GM21529 (cell line): ENCODE measurements around the gene ANKRD62.
"Not testable (repeated sequence)": the region's sequence is repeated elsewhere in the genome, so short reads cannot be mapped to it uniquely, and the experiment has no call there.

Experiments
- ATAC-seq: cut with Tn5 transposase; IDR thresholded peaks from one replicate; pipeline ENCODE4 v1.9.1; 2021; ENCODE audit not compliant: unreplicated experiment

ANKRD62 gene

GRCh38 chr18:12065397-12065796 lies 28.2 kb upstream of the ANKRD62 start:
- no peak for ATAC-seq

- no peak for ATAC-seq
Observed at GRCh38 chr18:12066910-12067511, 26.6 kb upstream of the ANKRD62 start.

GRCh38 chr18:12067671-12068070 lies 26.0 kb upstream of the ANKRD62 start:
- no peak for ATAC-seq

GRCh38 chr18:12068316-12068949 lies 25.2 kb upstream of the ANKRD62 start:
- not testable (repeated sequence) for ATAC-seq

GRCh38 chr18:12068950-12069320 lies 24.7 kb upstream of the ANKRD62 start:
- no peak for ATAC-seq

GRCh38 chr18:12071066-12071465 lies 22.6 kb upstream of the ANKRD62 start:
- ATAC-seq: not testable (repeated sequence)

- no peak for ATAC-seq
Observed at GRCh38 chr18:12072996-12073395, 20.6 kb upstream of the ANKRD62 start.

- ATAC-seq: no peak
Observed at GRCh38 chr18:12074736-12075135, 18.9 kb upstream of the ANKRD62 start.

- ATAC-seq: no peak
Observed at GRCh38 chr18:12076424-12077140, 17.1 kb upstream of the ANKRD62 start.

- not testable (repeated sequence) for ATAC-seq
Observed at GRCh38 chr18:12077994-12078393, 15.6 kb upstream of the ANKRD62 start.

GRCh38 chr18:12079491-12080237 lies 14.0 kb upstream of the ANKRD62 start:
- no peak for ATAC-seq

GRCh38 chr18:12085136-12085535 lies 8.5 kb upstream of the ANKRD62 start:
- ATAC-seq: no peak

- no peak for ATAC-seq
Observed at GRCh38 chr18:12085786-12086185, 7.9 kb upstream of the ANKRD62 start.

- no peak for ATAC-seq
Observed at GRCh38 chr18:12086249-12086648, 7.4 kb upstream of the ANKRD62 start.

GRCh38 chr18:12086677-12087470 lies 6.8 kb upstream of the ANKRD62 start:
- no peak for ATAC-seq

GRCh38 chr18:12087471-12088025 lies 6.1 kb upstream of the ANKRD62 start:
- ATAC-seq: no peak

GRCh38 chr18:12088096-12088495 lies 5.5 kb upstream of the ANKRD62 start:
- ATAC-seq: no peak

GRCh38 chr18:12088731-12089375 lies 4.8 kb upstream of the ANKRD62 start:
- ATAC-seq: no peak

GRCh38 chr18:12091538-12092141 lies 2.0 kb upstream of the ANKRD62 start:
- ATAC-seq: no peak
